IPS-18c (cell line): ENCODE measurements around the gene GSC2.

Experiments used
- H3K4me3 ChIP-seq: 2 replicates; pipeline ENCODE4 v1.7.0; 2013; ENCODE audit warnings: low read depth, mild to moderate bottlenecking, low read length, moderate library complexity; ENCODE audit not compliant: insufficient read depth
- H3K9me3 ChIP-seq: one replicate; pipeline ENCODE4 v1.6.1; 2013; ENCODE audit warnings: mild to moderate bottlenecking, low read length, moderate library complexity; ENCODE audit not compliant: control insufficient read depth, insufficient read depth

Gene GSC2

DNA sequence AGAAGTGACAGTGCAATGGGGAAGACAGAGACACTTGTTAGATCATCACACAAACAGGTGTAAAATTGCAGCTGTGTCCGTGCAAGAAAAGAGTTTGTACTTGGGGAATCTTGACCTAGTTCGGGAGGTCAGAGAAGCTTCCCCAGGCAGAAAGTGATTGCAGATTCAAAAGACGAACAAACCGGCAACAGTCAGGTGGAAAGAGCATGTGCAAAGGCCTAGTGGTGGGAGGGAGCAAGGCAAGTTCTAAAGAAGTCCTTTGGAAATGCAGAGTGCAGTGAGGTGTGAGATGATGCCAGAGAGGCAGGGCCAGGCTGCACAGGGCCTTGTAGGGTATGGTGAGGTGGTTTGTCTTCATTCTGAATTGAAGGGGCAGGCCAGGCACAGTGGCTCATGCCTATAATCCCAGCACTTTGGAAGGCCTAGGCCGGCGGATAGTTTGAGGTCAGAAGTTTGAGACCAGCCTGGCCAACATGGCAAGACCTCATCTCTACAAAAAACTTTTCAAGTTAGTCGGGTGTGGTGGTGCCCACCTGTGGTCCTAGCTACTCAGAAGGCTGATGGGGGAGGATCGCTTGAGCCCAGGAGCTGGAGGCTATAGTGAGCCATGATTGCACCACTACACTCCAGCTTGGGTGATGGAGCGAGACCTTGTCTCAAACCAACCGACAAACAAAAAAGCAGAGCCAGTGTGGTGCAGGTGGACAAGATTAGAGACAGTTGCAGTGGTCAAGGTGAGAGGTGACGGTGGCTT lies 3.7 kb downstream of the GSC2 start:
- H3K9me3 ChIP-seq = peaks cover 4% of the 10 kb centered on the region
- no peak overlapping the region for H3K4me3 ChIP-seq

DNA sequence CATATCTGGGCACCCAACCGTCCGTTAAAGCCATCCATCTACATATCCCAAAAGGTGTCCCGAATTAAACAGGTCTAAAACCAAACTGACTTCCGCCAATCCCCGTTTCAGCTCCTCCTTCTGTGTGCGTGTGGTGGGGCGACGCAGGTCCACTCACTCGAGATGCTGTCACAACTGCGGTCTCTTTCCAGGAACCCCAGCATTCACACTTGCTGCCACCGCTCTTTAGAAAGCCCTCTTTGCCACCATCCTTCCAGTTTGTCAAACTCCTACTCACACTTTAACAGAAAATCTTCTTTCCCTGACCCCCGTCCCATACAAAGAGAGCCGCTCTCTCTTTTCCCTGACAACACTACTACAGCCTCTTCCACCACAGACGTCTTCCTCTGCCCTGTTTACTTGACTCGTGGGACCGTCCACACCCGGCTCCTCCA lies 6.1 kb downstream of the GSC2 start:
- Histone ChIP-seq H3K9me3 (peaks cover 2% of the 10 kb centered on the region), H3K4me3 (peak overlapping the region; percentile 87)

DNA sequence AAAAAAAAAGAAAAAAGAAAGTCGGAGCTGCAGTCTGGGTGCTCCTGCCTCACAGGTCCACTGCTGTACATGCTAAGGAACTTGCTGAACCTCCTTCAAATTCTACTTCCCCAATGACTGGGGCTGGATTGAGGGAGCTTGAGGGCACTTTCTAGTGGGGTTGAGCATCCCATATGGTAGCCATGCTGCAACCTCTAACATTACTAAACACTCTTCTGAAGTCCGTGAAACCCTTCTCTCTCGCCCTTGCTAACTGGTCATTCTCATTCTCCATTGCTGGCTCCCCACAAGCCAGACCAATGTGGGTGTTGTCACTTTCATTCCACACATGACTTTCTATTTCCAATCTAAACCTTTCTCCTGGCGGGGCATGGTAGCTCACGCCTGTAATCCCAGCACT lies 6.9 kb downstream of the GSC2 start:
- Histone ChIP-seq H3K9me3 (peaks cover under 1% of the 10 kb centered on the region), H3K4me3 (no peak overlapping the region)

DNA sequence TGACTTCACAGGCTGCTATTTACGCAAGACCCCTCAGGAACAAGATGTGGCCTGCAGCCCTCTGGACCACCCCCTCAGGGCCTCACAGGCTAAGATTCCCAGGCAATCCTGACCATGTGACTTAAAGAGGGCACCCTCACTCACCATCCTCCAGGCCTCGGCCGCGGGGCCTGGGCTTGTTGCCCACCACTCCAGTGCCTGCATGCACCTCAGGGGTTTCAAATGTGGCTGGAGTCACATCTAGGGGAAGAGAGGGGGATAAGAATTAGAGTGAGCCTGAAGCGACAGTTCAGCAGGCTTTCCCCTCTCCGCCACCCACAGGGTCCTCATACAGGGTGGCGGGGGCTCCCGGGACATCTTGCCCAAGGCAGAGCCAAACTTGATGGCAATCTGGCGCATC lies 7.7 kb downstream of the GSC2 start:
- Histone ChIP-seq H3K4me3 (no peak overlapping the region), H3K9me3 (no peaks in the 10 kb centered on the region)

DNA sequence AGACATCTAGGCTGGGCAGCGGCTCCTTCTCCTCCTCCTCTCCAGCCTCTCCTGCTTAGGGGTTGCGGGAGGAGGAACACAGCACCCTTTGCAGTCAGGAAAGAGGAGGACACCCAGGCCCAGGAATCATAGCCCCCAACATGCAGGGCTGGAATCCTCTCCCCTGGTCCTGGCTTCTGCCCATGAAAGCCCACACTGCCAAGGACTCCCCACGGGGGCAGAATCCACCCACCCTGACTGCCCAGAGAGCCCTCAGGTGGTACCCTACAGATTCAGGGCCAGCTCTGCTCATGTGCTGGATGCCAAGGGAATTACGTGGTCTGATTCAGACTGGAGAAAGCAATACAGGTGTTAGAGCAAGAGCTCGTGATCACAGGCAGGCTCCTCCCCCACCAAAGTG lies 10.1 kb downstream of the GSC2 start:
- Histone ChIP-seq H3K9me3 (no peaks in the 10 kb centered on the region), H3K4me3 (no peak overlapping the region)

DNA sequence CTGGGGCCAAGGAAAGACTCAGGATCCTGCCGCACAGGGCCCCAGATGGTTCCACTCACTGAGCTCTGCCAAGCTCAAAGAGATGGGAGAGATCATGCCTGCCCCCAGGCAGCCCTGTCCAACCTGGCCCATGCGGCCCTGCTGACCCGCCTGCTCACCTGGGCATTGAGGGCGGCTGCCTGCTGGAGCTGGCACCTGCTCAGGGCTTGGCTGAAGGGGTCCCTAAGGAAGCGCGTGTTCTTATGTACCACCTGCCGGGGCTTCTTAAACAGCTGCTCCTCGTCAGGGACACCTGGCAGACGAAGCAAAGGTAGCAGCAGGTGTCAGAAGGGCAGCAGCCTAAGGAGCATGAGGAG lies 11.1 kb downstream of the GSC2 start:
- Histone ChIP-seq H3K4me3 (no peak overlapping the region), H3K9me3 (no peaks in the 10 kb centered on the region)

DNA sequence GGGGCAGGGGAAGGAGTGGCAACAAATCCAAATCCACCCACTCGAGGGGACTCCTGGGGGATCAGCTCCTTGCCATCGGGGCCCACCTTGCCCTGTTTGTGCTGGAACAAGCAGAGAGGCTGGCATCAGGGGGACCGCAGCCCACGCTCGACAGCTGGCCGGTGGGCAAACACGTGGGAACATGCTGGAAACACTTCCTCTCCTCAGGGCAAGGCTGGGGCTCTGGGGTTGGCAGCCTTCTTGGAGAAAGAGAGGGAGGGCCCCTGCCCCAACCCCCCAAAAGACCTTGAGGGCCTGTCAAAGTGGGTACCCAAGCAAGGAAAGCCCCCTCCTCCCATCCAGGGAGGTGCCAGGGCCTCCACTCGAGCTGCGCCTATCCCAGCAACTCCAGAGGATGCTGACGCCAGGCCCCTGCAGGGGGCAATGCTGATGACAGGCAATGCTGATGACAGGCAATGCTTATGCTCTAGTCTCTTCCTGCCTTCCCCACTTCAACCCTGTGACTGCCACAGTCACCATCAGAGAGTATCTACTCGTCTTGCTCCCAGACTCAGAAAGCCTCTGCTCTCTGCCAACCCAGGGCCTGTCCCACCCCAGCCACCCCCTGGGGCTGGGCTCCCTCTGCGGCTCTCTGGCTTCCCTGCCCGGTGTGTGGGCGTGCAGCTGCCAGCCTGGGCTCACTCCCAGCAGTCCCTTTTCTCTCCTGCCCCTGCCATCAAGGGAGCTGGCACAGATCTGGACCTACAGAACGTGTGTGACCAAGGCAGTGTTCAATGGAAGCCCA lies 11.7 kb downstream of the GSC2 start:
- Histone ChIP-seq H3K9me3 (no peaks in the 10 kb centered on the region), H3K4me3 (no peak overlapping the region)

DNA sequence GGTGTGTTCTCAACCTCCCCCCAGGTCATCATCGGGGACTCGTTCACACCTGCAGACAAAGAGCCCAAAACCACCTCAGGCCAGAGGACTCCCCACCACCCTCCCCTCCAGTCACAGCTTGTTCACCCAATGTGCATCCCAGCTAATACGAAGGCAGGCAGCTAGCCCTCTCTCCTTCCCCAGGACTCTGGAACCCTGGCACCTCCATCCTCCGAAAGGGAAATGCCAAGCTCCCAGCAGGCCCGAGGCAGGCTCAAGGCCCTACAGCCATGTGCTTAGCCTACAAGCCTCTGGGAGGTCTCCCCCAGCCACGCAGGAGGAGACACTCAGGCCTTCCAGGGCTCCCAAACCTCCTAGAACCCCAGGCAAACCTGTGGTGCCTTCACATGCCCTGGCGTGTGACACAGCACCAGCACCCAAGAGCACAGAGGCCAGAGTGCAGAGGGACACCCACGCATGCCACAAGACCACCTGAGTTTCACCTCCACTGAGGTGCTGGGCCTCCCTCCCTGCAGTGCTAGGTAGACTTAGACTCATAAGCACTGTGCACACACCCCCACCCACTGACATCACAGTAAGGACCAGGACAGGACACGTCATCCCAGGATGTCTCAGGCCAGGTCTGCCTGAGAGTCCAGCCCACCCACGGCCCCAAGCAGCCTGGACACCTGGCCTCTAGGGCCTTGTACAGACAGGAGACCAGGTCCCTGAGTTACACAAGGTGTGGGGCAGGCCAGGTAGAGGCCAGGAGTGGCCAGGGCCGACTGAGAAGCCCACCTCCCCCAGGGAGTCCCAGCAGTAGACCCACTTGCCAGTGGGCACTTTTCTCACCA lies 12.5 kb downstream of the GSC2 start:
- no peak overlapping the region for H3K4me3 ChIP-seq
- no peaks in the 10 kb centered on the region for H3K9me3 ChIP-seq

DNA sequence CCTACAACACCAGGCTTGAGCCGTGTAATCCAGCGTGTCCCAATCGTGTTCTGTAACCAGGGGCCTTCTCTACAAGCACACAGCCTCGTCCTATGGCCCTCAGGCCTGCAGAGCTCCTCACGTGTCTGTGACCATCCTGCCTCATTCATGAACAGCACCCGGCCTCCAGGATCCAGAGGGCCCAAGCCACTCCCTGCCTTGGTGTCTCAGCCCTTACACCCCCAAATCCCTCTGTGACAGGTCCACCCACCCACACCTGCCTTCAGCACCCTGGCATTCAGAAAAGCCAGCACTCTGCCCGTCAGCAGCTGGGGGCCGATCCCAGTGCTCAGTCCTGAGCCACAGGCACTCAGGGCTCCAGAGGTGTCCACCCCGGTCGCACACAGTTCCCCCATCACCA lies 13.2 kb downstream of the GSC2 start:
- H3K9me3 ChIP-seq = no peaks in the 10 kb centered on the region
- no peak overlapping the region for H3K4me3 ChIP-seq

DNA sequence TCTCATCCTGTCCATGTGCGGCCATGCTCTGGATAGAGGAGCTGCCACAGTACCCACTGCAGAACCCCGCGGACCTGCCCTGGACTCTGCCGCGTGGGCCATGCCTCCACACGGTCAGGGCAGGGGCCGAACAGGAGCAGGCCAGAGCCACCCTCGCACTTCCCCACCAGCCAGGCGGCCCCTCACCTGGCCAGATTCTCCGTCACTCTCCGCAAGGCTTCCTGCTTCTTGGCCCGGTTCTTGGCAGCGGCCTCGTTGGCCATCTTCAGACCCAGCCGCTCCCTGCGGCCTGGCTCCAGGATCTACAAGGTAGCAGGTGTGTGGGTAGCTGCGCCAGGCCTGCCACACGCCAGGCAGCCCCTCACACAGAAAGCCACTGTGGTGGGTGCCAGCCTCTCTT lies 15.2 kb downstream of the GSC2 start:
- no peaks in the 10 kb centered on the region for H3K9me3 ChIP-seq

DNA sequence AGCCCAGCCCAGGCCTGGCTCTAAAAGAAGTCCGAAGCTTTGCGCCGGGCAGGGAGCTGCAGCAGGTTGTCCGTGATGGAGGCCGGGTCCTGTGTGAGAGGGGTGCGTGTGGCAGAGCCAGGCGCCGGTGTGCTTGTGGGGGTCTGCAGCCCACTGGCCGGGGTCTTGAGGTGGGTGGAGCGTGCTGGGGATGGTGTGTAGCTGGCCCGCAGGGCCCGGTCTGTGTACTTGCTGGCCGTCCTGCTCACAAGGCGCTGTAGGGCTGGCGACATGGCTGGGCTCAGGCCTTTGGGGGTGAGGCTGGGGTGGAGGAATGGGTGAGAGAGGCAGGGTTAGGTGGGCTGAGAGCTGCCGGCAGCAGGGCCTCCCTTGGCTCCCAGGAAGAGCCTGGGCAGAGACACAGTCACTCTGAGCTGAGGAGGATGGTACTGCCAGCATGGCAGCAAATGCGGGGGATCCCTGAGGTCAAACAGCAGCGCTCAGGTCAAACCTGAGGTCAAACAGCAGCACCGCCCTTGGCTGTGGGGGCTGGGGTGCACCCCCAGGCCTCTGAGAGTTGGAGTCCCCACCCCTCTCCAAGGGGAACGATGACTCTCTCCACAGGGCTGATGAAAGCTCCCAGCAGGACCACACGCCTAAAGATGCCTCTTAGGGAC lies 15.8 kb downstream of the GSC2 start:
- H3K9me3 ChIP-seq = no peaks in the 10 kb centered on the region
- no peak overlapping the region for H3K4me3 ChIP-seq

More for the DNA sequence above, 15.2 kb downstream of the GSC2 start:
- no peak overlapping the region for H3K4me3 ChIP-seq

DNA sequence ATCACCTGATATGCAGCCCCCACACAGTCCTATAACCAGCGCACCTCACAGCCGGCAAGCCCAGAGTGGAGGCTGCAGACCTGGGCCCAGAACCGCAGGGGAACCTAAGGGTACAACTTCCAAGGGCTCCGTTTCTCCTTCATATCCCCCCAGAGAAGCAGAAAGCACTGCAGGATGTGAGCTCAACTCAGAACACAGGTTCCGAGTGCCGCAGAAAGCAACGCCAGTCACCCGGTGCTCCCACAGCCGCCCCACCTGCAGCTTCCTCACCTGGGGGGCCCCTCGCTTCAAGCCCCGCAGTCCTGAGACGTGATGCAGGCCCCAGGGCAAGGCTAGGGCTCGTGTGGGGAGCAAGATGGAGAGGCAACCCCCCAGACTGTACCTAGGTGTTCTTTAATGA lies 16.5 kb downstream of the GSC2 start:
- Histone ChIP-seq H3K4me3 (no peak overlapping the region), H3K9me3 (no peaks in the 10 kb centered on the region)

DNA sequence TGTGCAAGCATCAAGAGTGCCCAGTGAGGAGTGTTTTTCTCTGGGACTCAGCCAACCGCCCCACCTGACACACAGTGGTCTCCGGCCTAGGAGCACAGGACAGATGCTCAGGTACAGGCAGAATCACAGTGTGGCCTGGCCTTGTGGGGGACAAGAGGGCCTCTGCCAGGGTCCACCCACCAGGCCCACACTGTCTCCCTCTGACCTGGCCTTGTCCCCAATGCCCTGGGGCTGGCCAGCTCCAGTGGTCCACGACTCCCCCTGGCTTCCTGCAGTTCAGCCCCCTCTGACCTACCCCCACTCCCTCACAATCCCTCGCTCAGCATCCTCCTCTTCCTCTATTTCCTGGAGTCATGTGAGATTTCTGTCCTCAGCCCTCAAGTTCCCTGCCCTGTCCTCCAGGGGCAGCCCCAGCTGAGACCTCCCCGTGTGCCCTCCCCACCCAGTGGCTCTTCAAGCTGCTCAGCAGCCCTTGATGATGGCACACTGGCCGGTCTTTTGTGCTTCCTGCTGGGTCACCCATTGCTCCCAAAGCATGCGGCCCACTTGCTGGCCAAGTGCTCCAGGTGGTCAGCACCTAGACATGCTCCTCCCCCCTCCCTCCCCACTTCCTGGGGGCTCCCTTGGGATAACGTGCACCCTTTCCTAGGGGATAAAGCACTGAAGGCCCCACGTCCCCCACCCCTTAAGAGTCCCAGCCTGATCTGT lies 17.2 kb downstream of the GSC2 start:
- Histone ChIP-seq H3K4me3 (no peak overlapping the region), H3K9me3 (no peaks in the 10 kb centered on the region)

DNA sequence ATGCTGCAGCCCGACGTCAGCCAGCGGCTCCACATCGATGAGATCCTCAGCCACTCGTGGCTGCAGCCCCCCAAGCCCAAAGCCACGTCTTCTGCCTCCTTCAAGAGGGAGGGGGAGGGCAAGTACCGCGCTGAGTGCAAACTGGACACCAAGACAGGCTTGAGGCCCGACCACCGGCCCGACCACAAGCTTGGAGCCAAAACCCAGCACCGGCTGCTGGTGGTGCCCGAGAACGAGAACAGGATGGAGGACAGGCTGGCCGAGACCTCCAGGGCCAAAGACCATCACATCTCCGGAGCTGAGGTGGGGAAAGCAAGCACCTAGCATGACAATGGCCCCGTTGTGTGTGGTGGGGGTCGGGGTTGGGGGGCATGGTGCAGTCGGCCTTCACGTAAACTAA lies 17.9 kb downstream of the GSC2 start:
- H3K4me3 ChIP-seq = no peak overlapping the region
- no peaks in the 10 kb centered on the region for H3K9me3 ChIP-seq

DNA sequence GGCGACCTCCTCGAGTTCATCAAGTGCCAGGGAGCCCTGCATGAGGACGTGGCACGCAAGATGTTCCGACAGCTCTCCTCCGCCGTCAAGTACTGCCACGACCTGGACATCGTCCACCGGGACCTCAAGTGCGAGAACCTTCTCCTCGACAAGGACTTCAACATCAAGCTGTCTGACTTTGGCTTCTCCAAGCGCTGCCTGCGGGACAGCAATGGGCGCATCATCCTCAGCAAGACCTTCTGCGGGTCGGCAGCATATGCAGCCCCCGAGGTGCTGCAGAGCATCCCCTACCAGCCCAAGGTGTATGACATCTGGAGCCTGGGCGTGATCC lies 18.4 kb downstream of the GSC2 start:
- H3K9me3 ChIP-seq = no peaks in the 10 kb centered on the region
- H3K4me3 ChIP-seq = no peak overlapping the region

DNA sequence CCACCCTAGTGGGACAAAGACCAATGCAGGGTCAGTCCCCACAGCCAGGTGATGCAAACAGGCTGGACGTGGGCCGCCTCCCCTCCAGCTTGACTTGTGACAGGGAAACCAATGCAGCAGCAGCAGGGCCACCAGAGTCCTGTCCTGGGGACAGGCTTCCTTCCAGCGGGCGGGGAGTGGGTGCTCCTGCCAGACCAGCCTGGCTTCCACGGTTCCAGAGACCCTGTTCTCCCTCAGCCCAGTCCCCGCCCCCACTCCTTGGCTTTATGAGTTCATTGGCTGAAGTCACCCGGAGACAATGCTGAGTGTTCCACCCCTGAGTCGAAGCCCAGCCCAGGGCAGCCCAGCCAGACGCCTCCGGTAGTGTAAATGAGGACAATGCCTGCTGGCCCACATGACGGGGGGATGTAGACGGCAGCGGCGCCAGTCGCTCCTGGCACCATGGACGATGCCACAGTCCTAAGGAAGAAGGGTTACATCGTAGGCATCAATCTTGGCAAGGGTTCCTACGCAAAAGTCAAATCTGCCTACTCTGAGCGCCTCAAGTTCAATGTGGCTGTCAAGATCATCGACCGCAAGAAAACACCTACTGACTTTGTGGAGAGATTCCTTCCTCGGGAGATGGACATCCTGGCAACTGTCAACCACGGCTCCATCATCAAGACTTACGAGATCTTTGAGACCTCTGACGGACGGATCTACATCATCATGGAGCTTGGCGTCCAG lies 19.0 kb downstream of the GSC2 start, which contains the start of gene TSSK2:
TSSK2 (plus strand) TSS at position 350 of the 726 bp plus-strand sequence; CDS start at position 442, 92 bp downstream.
- H3K4me3 ChIP-seq = no peak within 1 kb of the TSS
- no peaks in the 10 kb centered on the region for H3K9me3 ChIP-seq
